Measurements from ENCODE around the gene CLIC3.
"Not testable (repeated sequence)": the region's sequence is repeated elsewhere in the genome, so short reads cannot be mapped to it uniquely, and the experiment has no call there.

Gene CLIC3

DNA sequence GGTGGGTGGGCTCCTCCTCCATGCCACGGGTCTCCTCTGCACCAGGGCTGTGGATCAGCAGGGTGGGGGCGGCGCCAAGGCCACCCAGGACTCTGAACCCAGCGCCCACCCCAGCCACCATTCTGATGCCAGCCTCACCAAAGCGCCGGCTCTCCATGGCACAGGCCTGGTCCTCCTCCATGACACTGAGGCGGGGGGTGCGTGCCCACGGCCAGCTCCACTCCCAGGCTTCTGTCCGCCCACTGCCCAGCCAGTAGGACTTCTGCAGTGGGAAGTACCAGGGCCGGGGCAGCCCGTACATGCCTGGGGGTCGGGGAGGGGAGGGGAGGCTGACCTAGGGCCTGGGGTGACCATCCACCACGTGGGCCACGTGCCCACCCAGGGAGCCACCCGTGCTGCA, 20.1 kb upstream of the CLIC3 start:
- no peak for DNase-seq

GRCh38 chr9:137015976-137016375, 19.6 kb upstream of the CLIC3 start:
- no peak for DNase-seq

- no peak for DNase-seq
These were observed 19.2 kb upstream of the CLIC3 start for GRCh38 chr9:137015540-137015930.

- no peak for DNase-seq
These were observed 18.6 kb upstream of the CLIC3 start for GRCh38 chr9:137014776-137015539.

DNA sequence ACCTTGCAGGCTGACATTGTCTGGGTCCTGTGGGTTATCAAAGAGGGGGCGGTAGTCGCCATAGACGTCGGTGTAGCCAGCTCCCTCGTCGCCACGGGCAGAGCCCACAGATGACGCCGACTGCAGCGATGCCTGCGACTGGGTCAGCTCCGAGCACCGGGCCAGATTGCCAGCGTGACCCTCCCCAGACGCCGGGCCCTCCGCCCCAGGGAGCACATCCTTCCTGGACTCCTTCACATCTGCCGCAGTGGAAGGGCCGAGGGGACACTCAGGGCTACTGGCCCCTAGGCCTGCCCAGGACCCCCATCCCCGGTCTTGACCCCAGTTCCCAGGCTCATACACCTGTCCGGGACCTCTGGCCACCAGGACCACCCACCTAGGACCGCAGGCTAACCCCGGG, 17.8 kb upstream of the CLIC3 start:
- no peak for DNase-seq

GRCh38 chr9:137013571-137013940, 17.2 kb upstream of the CLIC3 start:
- DNase-seq, result no peak

- no peak for DNase-seq
These were observed 16.6 kb upstream of the CLIC3 start for GRCh38 chr9:137012694-137013570.

DNA sequence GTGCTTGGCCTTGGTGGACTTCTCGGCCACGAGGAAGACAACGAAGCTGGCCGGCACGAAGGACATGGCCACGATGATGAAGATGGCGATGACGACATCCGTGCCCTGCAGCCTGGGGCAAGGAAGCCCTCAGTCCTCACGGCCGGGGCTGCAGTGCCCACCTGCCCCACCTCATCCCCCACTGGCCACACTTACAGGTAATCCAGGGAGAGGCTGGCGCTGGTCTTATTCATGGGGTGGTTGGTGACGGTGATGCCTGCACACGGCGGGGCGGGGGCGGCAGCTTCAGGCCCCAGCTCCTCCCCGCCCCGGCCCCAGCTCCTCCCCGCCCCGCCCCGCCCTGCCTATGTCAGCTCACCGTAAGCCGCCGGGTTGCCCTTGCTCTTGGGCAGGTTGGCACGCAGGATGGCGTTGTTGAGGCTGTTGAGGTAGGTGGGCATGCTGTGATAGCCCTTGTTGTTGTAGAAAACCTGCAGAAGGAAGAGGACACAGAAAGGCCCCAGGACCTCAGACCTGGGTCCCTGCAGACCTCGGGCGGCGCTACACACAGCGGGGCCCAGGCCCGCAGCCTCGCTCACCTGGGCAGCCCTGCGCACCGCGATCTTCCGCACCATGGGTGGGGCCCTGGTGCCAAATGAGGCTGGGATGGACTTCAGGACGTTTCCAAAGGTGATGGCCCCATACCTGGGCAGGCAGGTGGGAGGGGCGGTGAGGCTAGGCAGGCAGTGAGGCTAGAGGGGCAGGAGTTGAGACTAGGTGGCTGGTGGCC, 15.7 kb upstream of the CLIC3 start:
- no peak for DNase-seq

- DNase-seq, result no peak
These were observed 14.8 kb upstream of the CLIC3 start for GRCh38 chr9:137011156-137011555.

- DNase-seq, result no peak
These were observed 13.8 kb upstream of the CLIC3 start for GRCh38 chr9:137009938-137010732.

- no peak for DNase-seq
These were observed 12.8 kb upstream of the CLIC3 start for GRCh38 chr9:137009217-137009616.

DNA sequence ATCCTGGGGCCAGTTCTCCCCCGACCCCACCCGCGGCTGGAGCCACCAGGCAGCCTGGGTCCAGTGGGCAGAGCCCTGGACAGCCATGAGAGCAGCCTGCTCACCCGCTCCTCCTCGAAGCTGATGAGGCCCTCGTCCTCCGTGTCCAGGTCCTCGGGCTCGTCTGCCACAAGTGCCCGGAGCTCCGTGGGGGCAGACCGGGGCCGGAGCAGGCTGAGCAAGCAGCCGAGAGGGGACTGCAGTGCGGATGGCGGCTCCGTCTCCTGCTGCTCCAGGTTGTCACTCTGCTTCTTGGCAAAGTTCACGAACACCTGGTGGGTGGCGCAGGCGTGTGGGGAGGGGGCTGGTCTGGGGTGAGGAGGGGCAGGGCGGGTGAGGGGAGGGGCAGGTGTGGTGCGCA, 11.9 kb upstream of the CLIC3 start:
- DNase-seq, result no peak

GRCh38 chr9:137007816-137008270, 11.5 kb upstream of the CLIC3 start:
- no peak for DNase-seq

DNA sequence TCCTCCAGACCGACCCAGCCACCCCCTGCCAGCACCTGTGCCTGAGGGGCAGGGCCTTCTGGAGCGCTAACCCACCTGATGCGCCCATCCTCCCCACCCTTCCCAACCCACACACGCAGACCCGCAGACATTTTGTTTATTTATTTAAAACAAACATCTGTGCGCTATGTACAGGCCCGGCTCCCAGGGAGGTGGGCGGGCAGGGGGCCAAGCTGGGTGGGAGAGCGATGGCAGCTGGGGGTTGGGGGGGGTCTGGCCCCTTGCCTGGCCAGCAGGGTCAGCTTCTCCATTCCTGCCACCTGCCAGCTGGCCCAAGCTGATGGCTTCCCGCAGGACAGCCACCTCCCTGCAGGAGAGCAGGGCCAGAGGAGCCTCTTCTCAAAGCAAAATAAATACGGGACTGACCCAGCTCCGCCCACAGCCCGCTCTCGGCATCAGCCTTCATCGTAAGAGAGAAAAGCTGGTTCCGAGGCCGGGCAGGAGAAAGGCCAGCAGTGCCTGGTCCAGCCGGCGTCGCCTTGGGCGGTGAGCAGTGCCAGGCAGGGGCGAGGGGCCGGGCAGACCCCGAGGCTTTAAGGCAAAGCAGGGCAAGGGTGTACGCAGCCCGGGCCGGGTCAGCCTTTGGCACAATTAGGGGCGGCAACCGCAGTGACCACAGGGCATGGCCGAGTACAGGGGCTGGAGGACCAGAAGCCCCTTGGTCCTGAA, 10.9 kb upstream of the CLIC3 start:
- DNase-seq, result no peak

GRCh38 chr9:137006116-137007003, 10.0 kb upstream of the CLIC3 start:
- no peak for DNase-seq

DNA sequence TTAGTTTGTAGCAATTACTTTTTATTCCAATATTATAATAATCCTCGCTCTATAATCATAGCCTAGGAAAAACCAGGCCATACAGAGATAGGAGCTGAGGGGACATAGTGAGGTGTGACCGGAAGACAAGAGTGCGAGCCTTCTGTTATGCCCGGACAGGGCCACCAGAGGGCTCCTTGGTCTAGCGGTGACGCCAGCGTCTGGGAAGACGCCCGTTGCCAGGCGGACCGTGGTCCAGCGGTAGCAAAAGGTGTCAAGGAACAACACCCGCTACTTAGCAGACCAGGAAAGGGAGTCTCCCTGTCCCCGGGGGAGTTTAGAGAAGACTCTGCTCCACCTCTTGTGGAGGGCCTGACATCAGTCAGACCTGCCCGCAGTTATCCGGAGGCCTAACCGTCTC, 7.9 kb upstream of the CLIC3 start:
- DNase-seq, result not testable (repeated sequence)

- no peak for DNase-seq
These were observed 6.3 kb upstream of the CLIC3 start for GRCh38 chr9:137002646-137003041.

- DNase-seq, result no peak
These were observed 5.7 kb upstream of the CLIC3 start for GRCh38 chr9:137001857-137002645.

- DNase-seq, result peak; percentile 44
These were observed 4.0 kb upstream of the CLIC3 start for GRCh38 chr9:137000177-137000930.
